Measurements from ENCODE around the gene CD109.
"Not testable (repeated sequence)": the region's sequence is repeated elsewhere in the genome, so short reads cannot be mapped to it uniquely, and the experiment has no call there.

Gene CD109

DNA sequence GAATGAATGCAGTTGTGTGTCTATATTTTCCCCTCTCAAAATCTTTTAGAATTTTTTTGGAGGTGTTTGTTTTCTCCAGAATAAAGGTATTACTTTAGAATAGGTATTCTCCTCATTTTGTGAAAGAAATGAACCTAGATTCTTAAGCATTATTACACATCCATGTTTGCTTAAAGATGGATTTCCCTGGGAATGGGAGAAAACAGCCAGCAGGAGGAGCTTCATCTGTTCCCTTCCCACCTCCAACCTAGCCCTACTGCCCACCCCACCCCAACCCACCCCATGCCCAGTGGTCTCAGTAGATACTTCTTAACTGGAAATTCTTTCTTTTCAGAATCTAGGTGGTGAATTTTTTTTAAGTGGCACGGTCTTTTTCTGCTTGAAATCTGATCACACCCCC, 127.8 kb downstream of the CD109 start:
- H3K4me3 ChIP-seq (ENCODE audit: low read length), result no peak overlapping the region
- TF ChIP-seq, protein P1, sequence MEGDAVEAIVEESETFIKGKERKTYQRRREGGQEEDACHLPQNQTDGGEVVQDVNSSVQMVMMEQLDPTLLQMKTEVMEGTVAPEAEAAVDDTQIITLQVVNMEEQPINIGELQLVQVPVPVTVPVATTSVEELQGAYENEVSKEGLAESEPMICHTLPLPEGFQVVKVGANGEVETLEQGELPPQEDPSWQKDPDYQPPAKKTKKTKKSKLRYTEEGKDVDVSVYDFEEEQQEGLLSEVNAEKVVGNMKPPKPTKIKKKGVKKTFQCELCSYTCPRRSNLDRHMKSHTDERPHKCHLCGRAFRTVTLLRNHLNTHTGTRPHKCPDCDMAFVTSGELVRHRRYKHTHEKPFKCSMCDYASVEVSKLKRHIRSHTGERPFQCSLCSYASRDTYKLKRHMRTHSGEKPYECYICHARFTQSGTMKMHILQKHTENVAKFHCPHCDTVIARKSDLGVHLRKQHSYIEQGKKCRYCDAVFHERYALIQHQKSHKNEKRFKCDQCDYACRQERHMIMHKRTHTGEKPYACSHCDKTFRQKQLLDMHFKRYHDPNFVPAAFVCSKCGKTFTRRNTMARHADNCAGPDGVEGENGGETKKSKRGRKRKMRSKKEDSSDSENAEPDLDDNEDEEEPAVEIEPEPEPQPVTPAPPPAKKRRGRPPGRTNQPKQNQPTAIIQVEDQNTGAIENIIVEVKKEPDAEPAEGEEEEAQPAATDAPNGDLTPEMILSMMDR (IDR thresholded peaks at IDR 0.05; ENCODE audit: insufficient read depth, low read depth, low read length, missing control alignments), result no peak
- DNase-seq (ENCODE audit: low read depth), result no peak

DNA sequence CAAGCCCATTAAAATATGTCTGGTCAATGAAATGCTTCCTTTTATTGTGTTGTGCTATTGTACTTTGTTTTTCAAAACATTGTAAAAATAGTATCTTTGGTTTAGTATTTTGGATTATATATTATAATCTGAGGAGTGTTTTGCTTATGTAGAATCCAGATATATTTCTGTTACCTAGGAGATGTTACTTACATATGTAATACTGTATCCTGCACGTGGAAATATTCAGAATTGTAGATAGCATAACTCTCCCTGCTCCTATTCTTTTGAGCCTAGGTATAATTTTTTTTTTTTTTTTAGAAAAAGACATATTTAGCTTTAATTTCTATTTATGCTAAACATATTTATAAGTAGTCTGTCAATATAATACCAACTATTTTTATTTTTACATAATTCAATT, 130.6 kb downstream of the CD109 start:
- H3K4me3 ChIP-seq (ENCODE audit: low read length), result no peak overlapping the region
- no peak for DNase-seq (ENCODE audit: low read depth)
- TF ChIP-seq, protein P1 (IDR thresholded peaks at IDR 0.05; ENCODE audit: insufficient read depth, low read depth, low read length, missing control alignments), result no peak

DNA sequence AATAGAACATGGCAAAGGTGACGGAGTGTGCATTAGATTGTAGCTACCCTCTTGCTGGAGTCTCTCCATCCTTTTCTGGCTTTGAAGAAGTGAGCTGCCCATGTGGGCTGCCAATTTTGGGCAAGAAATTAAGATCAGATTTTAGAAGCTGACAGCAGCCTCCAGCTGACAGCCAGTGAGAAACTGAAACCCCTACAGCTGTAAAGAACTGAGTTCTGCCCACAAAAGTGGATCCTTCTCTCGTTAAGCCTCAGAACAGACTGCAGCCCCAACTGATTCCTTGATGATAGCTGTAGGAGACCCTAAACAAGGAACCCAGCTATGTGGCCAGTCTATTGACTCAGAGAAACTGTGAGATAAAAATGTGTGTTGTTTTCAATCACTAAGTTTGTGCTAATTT, 134.1 kb downstream of the CD109 start:
- H3K4me3 ChIP-seq (ENCODE audit: low read length), result no peak overlapping the region
- no peak for DNase-seq (ENCODE audit: low read depth)
- TF ChIP-seq, protein P1 (IDR thresholded peaks at IDR 0.05; ENCODE audit: insufficient read depth, low read depth, low read length, missing control alignments), result no peak

DNA sequence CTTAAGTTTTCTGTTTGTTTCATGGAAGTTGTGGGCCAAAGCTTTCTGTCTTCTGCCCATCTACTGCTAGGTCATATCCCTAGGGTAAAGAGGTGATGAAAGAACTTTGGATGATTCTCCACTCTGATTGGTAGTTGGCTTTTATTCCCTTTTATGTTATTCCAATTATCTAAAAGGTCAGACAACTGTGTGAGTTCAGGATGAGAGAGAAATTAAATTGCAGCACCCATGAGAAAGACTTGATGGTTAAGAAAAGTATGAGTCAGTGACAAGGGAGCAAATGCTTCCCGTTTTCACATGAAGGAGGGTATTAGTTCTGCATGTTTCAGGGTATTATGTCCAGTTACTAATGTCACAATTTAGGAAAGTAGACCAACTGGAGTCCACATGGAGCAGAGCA, 136.3 kb downstream of the CD109 start:
- TF ChIP-seq, protein P1 (IDR thresholded peaks at IDR 0.05; ENCODE audit: insufficient read depth, low read depth, low read length, missing control alignments), result no peak
- H3K4me3 ChIP-seq (ENCODE audit: low read length), result no peak overlapping the region
- no peak for DNase-seq (ENCODE audit: low read depth)

DNA sequence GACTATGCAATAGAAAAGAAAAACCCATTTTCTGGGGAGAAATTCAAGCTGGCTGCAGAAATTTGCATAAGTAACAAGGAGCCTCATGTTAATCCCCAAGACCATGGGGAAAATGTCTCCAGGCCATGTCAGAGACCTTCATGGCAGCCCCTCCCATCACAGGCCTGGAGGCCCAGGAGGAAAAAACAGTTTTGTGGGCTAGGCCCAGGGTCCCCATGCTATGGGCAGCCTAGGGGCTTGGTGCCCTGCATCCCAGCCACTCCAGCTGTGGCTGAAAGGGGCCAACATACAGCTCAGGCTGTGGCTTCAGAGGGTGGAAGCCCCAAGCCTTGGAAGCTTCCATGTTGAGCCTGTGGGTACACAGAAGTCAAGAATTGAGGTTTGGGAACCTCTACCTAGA, 148.7 kb downstream of the CD109 start:
- DNase-seq (ENCODE audit: low read depth); H3K4me3 ChIP-seq (ENCODE audit: low read length): not testable (repeated sequence)

DNA sequence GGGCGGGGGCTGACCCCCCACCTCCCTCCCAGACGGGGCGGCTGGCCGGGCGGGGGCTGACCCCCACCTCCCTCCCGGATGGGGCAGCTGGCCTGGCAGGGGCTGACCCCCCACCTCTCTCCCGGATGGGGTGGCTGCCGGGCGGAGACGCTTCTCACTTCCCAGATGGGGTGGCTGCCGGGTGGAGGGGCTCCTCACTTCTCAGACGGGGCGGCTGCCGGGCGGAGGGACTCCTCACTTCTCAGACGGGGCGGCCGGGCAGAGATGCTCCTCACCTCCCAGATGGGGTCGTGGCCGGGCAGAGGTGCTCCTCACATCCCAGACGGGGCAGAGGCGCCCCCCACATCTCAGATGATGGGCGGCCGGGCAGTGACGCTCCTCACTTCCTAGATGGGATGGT, 155.0 kb downstream of the CD109 start:
- not testable (repeated sequence) for H3K4me3 ChIP-seq (ENCODE audit: low read length); DNase-seq (ENCODE audit: low read depth)

DNA sequence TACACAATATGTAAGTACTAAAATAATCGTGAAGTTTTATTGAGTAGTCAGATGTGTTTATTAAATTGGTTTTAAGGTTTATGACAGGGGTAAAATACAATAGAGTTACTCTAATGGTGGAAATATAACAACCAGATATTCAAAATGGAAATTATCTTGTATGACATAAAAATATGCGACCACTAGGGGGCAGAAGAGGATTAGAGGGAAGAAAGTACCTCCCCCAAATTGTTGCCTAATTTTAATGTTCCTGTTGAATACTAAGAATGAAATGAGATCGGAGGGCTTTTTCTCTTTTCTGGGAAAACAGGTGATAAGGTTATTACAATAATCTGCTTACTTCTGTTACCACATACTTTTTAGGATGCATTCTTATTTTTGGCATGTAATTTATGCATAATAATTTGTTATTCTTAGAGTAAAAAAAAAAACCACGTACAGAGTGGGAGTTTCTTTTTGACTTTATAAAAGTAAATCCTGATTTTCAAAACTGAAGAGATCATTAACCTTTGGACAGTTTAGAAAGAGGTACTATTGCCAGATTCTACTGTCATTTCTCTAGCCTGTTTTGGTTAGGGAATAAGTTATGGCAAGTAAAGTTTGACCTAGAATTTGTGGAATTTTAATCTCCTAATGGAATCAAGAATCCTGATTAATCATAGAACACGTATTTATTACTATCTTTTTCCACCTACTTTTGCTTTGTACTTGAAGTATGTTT, 159.2 kb downstream of the CD109 start:
- H3K4me3 ChIP-seq (ENCODE audit: low read length), result no peak overlapping the region
- TF ChIP-seq, protein P1 (IDR thresholded peaks at IDR 0.05; ENCODE audit: insufficient read depth, low read depth, low read length, missing control alignments), result peak; percentile 67
- DNase-seq (ENCODE audit: low read depth), result peak; percentile 72

DNA sequence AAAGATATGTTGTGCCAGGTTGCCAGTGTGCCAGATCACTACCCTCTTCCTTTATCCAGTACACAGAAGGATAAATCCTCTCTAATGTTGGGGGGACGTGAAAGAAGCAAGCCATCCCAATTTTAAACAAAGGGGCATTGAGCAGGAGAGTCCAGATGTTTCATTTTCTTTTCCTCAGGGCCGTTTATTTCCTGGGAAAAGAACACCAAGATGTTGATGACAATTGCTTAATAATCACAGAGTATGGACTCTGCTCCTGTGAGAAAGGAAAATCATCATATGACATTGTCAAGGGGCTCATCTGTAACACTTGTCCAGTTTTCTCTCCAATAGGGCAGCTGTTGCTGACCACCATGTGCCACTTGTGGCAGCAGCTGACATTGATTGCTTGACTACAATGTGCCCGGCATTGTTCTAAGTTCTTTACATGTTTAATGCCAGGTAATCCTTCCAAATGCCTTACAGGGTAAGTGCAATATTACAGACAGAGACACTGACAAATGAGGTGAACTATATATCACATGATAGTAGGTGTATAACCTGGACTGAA, 161.4 kb downstream of the CD109 start:
- TF ChIP-seq, protein P1 (IDR thresholded peaks at IDR 0.05; ENCODE audit: insufficient read depth, low read depth, low read length, missing control alignments), result no peak
- DNase-seq (ENCODE audit: low read depth), result no peak
- H3K4me3 ChIP-seq (ENCODE audit: low read length), result no peak overlapping the region
